SKM-1 treated with dmso at 0.1 percent for 144 hours (cell line): Measurements from ENCODE around the gene CER1.

Experiments
- DNase-seq: peaks from one replicate; lab custom pipeline; 2025; ENCODE audit not compliant: unreplicated experiment; lab: John Stamatoyannopoulos, UW

CER1 gene, protein sequence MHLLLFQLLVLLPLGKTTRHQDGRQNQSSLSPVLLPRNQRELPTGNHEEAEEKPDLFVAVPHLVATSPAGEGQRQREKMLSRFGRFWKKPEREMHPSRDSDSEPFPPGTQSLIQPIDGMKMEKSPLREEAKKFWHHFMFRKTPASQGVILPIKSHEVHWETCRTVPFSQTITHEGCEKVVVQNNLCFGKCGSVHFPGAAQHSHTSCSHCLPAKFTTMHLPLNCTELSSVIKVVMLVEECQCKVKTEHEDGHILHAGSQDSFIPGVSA

DNA sequence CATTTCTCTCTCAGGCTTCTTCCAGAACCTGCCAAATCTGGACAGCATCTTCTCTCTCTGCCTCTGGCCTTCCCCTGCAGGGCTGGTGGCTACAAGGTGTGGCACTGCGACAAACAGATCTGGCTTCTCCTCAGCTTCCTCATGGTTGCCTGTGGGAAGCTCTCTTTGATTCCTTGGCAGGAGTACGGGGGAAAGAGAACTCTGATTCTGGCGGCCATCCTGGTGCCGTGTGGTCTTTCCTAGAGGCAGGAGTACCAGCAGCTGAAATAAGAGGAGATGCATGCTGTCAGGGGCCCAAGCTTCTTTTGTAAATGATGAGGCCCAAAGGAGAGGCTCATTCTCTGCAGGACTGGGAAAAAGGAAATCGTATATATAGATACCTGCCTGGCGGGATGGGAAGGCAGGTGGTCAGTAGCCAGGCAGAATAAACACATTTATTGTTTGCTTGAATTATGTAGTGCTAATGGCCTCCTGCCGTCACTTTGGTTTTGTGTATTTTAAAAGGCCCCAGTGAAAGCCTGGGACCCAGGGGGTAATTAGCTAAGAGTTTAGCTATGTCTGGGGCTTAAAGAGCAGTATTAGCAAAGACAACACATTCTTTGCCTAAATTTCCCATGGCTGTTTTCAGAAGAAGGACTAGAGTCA lies at the start of gene CER1:
TSS of gene CER1 (minus strand) at position 343 of the 645 bp plus-strand sequence. CDS start at position 282, 61 bp downstream.
- no peak for DNase-seq

DNA sequence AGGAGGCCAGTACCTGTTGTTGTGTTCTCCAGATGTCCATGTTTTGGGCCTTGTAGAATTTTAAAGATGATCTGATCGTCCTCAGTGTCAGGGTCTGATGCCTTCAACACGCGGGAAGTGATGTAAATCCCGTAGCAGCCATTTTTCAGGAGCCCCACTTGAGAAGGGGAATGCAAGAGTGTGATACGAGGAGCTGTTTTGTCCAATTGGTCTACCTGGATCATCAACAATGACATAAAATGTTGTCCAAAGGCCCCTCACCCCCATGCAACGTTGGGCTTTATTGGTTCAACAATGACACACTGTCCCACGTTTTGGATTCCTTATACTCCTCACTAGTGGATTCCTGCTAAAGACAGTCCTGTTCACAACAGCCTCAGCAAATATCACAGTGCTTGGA lies 48.1 kb upstream of the CER1 start:
- no peak for DNase-seq

DNA sequence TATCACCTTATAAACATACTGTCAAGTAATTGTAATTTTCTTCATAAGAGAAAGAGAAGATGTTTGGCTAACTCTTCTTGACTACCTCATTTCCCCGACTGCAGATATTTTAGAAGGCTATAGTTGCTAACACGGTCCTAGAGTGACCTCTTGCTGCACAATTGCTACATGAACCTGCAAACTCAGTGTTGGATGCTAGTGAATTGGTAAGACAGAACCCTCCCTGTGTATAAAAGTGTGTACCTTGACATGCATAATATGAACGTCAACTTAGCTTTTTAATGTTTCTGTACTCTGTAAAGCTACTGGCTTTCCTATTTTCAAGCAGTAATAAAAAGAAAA lies 46.7 kb upstream of the CER1 start:
- no peak for DNase-seq

DNA sequence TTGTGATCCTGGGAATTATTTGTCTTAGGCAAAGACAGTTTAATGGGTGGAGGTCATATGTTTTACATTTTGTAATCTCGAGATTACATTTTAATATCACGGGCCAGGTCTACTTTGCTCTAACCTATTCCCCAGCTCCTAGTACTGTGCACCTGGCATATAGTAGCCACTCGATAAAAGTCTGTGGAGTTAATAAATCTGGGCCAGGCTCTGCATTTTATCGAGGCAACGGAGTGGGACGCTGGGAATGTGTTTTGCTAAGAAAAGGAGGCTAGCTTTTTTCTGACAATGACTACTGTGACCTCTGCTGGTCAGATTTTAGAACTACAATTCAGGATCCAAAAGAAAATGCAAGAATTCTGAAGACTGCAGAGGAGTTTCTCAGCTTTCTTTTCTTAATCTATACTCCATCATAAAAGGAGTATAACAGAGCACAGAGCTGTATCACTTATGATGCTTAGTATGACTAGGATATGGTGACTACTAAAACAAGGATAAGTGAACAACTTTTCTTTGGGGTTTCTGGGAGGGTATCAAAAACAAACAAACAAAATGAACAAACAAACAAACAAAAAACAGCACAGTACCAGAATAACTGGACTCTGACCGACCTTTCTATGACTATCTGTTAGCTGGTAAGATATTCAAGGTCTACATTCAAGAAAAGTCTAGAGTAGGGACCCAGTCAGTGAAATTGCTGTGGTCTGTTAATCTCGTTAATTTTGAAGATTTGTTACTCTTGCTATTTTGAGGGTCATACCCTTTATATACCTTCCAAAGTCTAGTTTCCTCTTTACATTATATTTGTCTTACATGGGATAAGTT lies 46.1 kb upstream of the CER1 start:
- peak; percentile 50 for DNase-seq

DNA sequence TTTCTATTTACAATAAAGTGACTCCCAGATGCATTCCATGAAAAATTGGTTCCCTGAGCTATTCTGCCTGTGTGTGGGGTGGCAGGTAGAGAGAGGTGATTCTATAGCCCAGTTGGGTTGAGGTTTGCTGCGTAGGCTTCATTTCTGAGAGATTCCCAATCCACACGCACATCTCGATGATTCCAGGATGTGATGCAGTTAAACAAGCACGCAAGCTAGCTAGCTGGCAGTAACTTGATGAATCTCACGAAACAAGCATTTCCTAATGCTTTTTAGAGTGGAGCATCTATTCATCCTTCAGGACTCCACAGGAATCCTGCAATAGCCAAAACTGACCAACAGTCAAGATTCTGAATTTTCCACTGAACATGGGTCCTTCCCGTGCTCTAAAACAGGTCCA lies 43.8 kb upstream of the CER1 start:
- DNase-seq = no peak

DNA sequence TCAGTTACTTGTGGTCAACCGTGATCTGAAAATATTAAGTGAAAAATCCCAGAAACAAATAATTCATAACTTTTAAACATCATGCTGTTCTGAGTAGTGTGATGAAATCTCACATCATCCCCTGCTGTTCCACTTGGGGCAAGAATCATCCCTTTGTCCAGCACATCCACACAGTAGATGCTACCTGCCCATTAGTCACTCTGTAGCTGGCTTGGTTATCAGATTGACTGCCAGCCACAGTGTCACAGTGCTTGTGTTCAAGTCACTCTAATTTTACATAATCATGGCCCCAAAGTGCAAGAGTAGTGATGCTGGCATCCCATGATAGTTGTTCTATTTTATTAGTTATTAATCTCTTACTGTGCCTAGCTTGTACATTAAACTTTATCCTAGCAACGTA lies 39.1 kb upstream of the CER1 start:
- DNase-seq = no peak

DNA sequence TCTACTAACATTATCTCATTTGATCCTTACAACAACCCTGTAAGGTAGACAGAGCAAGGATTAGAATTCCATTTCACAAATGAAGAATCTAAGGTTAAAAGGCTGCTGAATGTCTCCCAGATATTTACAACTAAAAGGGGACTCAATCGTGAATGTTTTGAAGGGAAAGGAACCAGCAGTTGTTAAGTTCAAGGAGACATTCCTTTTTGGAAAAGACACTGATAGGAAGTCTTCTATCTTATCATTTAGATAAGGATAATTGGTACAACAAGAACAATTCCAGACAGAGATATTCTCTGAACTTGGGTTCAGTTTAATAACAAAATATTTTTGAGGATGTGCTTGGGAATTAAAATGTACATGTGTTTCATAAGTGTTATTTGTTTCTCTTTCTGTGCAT lies 37.5 kb upstream of the CER1 start:
- DNase-seq = no peak

DNA sequence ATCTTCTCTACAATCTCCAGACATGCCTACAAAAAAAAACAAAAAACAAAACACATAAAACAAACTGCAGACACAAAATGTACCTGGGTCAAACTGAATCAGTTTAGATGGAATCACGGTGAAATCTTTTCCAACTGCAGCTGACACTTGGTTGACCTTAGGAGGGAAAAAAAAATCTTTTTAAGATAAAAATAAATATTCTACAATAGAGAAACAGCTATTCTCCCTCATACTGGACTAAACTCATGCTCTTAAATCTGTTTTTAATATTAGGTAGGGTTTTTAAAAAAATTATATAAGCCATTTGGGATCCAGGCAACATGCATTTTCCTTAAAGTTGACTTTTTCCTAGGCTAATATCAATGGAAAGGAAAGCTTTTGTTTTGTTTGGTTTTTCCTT lies 33.8 kb upstream of the CER1 start:
- no peak for DNase-seq

DNA sequence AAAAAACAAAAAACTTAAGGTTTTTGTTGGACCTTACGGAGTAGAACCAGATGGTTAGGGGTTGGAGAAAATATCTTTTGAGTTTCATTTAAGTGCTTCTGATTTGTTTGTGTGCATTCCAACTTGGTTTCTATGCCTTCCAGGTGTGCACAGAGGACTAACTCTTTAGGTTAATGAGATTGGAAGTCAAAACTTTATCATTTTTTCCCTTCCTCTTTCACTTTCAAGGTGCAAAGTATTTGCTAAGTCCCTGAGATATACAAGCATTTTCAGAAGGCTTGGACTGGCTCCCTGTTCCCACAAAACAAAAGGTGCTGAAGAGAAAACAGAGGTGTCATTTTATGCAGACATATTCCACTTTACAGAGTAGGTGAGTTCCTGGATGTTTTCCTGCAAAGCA lies 30.3 kb upstream of the CER1 start:
- DNase-seq = no peak

DNA sequence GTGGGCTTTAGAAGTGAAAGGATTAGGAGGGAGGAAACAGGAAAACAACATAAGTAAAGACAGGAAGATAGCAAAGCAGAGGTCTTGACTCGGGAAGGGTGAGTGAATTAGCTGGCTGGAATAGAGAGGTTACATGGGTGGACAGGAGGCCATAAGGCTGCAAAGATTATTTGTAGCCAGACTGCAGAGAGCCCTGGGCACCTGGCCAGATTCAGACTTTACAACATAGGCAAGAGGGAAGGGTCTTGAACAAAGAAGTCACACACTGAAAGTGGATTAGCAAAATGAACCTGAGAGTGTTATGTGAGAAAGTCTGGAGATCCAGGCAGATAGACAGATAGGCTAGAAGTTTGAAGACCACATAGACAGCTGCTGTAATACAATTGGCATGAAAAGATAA lies 29.7 kb upstream of the CER1 start:
- DNase-seq = no peak

DNA sequence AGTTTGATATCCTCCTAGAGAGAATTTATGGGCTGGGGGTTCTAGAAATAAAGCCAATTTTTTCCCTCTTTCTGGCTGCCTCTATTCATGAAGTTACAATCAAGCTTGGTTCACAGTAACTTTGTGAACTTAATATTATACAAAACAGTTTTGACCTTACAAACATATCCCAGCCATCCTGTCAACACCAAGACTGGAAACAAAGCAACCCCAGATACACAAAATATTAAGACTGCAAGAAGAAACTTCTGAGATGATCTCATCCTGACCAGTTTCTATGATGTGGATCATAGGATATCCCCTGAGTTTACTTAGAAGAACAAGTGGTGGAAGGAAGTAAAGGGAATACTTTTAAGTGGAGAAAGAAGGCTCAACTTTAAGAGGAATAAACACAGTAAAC lies 28.3 kb upstream of the CER1 start:
- DNase-seq = no peak

DNA sequence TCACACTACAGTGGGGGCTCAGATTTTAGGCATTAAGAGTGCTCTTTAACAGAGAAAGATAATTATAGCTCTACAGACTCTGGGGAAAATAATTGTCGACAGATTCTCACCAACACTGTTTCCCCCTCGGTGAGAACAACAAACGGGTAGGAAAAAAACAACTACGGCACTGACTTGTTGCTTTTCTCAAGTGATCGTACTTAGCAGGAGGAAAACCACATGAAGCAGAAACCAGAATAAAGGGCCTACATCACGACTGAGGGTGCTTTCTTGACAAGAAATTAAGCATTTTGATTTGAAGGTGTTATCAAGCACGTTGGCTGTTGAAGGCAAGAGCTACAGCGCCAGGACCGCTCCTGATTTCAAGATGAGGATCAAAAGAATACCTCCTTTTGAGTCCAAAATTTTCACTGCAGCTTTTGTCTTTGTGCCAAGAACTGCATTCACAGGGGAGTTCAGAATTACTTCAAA lies 27.2 kb upstream of the CER1 start:
- DNase-seq = no peak

DNA sequence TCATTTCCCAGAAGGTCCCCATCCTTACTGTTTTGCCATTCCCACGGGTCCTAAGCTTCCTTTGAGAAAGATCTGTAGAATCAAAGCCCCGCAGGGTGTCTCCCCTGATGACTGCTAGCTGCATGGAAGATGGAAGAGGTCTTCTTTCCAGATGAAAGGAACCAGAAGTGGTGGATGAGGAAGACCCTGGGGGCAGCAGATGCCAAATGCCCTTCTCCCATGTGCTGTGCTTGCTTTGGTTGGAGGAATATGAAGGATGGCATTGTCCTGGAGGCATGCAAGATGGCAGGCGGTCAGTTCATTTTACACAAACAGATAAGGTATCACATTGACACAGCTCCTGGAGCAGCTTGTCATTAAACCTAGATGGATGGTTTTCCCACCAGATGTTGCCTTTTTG lies 25.8 kb upstream of the CER1 start:
- DNase-seq = no peak

DNA sequence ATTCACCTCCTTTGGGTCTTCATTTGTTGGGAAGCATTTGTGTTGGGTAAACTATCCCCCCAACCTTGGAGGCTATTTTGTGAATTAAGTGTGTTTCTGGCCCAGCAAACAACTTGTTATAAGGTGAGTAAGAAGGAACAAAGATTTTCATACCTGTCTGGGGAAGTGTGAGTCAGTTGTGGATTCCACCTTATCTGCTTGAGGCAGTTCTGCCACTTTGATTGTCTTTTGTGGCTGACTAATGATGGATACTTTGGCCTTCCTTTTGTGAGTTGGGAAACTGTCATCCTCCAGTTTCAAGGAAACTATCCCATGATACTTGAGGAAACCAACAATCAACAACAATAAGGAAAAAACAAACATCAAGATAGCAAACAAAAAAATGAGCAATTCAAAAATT lies 24.6 kb upstream of the CER1 start:
- no peak for DNase-seq

DNA sequence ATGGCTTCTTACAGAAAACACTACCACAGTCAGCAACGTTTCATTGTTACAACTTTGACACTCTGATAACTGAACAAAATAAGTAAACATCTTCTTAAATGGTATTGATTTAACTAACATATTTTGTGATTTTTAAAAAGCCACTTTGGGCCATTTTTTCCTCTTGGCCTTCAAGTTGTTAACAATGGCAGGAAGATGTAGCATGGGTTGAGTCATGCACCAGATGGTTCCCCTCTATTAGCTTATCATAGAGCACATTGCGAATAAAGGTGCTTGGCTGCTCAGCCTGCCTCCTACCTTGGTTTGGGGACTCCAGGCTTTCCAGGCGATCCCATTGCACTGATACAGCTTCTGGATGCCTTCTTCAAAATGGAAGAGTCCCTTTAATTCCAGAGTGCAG lies 24.1 kb upstream of the CER1 start:
- DNase-seq = no peak

DNA sequence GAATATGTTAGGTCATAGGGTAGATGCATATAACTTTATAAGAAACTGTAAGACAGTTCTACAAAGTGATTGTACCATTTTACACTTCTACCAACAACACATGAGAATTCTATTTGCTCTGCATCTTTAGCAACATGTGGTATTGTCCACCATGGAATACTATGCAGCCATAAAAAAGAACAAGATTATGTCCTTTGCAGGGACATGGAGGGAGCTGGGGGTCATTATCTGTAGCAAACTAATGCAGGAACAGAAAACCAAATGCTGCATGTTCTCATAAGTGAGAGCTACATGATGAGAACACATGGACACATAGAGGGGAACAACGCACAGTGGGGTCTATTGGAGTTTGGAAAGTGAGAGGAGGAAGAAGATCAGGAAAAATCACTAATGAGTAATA lies 22.2 kb upstream of the CER1 start:
- DNase-seq = no peak

DNA sequence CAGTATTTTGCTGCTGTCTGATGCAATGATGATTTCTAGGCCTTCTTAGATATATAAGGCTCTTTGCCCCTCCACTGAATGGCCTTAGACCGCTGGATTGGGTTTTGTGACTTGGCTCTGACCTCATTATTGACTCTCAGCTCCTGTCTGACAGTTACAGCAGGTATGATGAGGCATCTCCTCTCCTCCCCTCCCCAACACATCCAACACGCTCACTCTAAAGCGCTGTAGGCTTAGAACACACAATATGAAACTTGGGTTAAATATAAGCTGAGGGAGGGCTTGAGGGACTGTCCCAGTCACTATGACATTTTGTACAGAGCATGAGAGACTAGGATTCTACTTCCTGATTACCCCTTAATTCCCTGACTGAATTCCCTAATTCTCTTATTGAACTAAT lies 18.8 kb upstream of the CER1 start:
- no peak for DNase-seq

DNA sequence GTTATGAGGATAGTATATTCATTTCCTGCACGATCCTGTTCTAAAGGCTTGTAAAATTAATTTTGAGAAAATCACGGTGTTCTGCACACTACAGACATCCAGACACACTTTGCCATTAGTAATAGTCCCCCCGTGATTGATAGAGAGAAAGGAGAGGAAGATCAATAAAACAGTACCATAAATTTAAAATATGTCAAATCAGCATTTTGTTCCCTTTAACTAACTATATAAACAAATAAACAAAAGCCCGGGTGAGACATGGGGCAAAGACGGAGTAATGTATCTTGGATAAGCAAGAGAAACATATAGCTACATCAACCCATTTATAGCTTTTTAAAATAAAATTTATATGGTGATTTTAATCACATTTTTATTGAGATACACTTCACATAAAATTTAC lies 10.6 kb upstream of the CER1 start:
- DNase-seq = no peak

DNA sequence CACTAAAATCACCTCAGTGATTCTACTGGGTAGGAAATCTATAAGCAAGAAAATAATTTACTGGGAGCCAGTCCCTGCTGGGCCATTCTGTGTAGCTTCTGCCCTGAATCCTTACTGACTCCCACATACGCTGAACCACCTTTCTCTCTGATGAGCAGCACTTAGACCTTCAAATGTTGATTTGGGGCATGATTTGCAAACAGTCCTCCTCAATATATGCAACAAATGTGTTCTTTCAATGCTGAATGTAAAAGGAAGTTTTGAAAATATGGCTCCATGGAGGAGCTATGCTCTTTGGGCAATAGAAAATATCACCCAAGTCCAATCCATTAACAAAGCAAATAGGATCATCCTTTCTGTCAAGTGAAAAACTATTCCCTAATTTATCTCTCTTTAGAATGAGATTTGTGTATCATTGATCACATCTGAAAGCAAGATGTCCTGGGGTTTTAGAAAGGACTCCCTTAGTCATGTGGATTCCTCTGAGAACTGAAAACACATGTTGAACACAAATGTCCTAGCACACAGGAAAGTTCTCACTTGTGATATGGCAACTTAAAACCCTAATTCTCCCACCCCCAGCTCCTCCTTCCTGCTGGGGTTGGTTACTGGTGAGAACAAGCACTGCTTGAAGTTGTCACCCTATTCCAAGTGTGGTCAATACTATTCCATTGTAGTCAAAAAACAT lies 8.9 kb upstream of the CER1 start:
- no peak for DNase-seq

DNA sequence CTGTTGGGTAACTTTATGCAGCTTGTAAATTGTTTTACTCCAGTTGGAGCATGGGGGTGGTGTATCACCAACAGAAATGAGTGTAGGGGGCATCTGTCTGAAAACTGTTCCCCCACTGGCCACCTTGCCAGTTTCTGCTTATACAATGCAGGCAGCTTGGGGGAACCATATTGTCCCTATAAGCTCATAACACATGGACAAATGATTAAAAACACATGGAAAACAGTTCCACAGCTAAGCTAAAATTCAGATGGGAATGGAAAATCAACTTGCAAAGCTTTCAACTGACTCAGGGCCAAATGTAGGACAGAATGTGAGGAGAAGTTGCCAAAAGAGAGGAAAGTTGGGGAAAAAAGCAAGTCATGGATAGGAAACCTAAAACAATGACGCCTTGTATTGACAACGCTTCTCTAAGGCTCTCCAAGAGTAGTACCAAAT lies 7.9 kb upstream of the CER1 start:
- no peak for DNase-seq

DNA sequence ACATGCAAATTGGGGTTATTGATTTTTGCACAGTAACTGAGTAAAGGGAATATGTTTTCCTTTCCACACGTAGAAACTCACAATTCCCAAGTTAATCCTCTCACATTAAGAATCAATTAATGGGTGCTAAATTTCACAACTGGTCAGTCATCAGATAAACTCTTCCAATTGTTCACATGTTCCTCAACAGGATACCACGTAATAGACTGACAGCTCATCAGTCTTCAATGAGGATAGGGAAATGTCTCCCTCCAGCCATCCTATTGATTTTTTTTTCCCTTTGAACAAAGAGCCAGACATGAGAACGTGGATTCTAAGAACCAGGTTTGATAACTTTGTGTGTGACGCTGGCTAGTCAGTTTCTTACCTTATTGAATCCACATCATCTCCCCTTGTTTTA lies 768 bp upstream of the CER1 start:
- no peak for DNase-seq
